ENCODE measurements around the gene KPNA5.
"Not testable (repeated sequence)": the region's sequence is repeated elsewhere in the genome, so short reads cannot be mapped to it uniquely, and the experiment has no call there.

The KPNA5 gene

DNA sequence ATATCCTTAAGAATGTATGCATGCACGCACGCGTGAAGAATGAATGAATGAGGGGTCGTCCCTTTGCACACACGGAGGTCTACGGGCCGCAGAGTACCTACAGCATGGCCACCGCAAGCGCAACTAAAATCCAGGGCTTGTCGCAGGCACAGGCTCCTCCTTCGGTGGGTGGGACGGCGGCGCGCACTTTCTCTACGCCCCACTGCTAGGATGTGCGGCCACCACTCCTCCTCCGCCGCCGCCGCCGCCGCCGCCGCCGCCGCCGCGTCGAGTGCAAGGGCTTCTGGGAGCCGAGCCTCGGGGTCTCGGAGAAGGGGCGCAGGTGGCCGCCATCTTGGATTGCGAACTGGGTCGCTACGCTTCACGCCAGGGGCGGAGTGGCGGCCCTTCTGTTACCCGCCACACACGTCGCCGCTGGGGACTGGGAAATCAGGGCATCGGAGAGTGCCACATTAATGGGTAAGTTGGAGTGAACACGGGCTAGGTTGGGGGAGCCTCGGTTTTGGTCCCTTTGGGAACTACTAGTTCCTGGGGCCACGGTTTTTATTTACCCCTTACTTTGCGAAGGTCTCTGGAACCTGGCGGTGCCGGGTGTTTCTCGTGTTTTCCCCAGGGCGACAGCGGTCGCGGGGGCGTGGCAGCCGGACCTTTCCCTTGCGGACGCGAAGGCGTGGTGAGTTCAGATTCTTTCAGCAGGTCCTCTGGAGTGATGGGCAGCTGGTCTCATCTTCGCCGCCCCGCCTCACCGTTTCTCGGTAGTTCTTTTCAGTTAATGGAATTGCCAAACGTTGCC, at the start of gene KPNA5:
Gene KPNA5, plus strand, starts transcription at position 332 of the 793 bp plus-strand sequence. Its CDS starts 124 bp downstream, at position 456.
- peak; percentile 91 for DNase-seq (ENCODE audit: low spot score)

DNA sequence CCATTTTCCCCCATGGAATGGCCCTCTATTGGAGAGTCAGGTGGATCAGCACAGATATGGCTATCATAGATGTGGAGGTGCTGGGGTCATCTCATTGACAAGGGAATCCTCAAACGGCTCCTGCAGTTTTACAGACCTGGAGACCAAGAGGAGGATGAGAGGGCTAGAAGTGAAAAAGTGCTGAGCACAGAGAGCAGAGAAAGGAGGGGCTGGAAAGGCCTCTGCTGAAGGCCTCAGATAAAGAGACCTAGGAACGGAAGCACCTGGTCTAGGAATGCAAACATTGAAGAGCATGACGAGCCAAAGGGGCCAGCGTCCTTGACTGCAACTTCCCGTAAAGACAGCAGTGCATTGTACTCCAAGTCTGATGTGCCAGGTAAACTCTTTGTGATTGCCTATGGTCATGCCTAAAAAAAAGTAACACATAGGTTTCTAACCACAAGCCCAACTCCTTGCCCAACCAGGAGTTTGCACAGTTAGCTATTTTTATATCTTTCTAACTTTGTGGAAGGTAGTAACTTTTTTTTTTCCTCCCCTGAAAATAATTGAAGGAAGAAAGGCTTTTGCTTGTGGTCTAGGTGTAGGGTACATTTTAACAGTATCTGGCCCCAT, 49.5 kb upstream of the KPNA5 start:
- DNase-seq (ENCODE audit: low spot score): no peak

DNA sequence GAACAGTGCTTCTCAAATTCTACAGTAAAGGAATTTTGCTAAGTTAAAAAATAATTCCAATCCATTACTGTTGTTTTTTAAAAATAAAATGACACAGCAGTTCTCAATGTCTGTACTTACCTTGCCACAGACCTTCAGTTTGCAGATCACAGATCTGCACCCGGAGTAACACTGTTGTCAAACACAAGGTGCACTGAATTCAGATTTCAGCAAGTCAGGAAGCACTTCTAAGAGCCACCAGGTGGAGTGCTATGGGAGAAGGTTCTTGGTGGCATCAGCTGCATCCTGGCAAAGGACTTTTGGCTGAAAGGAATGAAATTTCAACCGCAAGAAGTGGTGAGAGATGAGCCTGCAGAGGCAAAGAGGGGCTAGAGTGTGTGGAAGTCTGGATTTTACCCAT, 47.3 kb upstream of the KPNA5 start:
- DNase-seq (ENCODE audit: low spot score): no peak

DNA sequence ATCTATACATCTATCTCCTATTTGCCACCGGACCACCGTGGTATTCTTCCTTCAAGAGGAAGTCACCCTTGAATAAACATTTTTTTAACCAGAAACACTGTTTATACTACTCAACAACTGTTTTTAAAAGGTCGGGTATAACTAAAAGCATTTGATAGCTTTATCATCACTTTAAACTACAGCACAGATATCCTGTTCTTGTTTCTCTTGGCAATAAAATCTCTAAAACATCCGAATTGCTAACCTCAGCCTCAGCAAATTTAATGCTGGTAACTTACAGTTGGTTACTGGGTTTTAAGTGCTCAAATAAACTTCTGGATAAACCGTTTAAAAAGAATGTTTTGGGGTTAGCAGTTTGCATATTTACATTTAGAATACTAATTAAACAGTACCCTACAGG, 32.9 kb upstream of the KPNA5 start:
- DNase-seq (ENCODE audit: low spot score): no peak

DNA sequence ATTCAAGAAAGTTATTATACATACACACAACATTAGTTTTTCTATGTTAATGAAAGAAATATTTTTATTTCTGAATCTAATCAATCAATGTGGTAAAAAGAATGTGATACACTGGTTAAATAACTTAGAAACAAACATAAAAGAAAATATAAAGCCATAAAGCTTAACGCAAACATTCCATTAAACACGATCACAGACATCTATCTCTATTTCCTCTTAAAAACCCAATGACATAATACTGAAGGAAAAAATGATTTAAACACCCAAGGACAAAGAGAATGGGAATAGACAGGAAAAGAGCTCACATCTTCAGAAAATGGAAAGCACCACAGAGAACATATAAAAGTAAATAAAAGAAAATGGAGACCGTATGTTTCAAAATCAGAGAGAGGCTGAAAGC, 31.9 kb upstream of the KPNA5 start:
- no peak for DNase-seq (ENCODE audit: low spot score)

DNA sequence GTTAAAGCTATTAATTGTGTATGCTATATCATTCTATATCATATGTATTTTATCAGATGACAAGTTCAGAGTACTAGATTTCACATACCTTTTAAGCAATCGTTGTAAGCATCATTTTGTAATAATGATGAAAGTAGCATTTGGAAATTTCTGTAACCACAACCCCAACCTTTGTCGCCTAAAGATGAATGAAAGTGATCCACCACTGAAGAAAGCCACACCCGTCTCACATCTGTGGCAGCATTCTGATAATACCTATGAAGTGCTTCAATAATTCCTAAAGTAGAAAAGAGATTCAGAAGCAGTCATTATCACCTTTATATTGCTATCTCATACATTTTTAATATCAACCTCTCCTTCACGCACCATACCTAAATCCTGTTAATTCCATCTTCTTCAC, 29.1 kb upstream of the KPNA5 start:
- DNase-seq (ENCODE audit: low spot score): no peak

DNA sequence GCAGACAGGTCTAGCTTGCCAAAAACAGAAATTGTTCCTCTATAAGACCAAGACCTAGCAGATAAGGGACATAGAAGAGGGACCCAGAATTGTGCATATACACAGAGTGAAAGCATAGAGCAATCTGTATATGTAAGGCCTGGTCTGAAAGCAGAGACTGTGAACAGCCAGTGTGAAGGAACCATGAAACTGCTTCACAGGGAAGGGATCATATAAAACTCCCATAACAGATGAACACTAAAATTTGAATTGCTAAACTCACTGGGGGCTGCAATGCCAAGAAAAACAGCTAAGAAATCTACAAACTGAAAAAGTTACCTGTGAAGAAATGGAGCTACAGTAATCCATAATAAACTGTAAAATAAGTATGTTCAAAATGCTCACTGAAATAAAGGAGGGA, 19.4 kb upstream of the KPNA5 start:
- DNase-seq (ENCODE audit: low spot score): no peak

DNA sequence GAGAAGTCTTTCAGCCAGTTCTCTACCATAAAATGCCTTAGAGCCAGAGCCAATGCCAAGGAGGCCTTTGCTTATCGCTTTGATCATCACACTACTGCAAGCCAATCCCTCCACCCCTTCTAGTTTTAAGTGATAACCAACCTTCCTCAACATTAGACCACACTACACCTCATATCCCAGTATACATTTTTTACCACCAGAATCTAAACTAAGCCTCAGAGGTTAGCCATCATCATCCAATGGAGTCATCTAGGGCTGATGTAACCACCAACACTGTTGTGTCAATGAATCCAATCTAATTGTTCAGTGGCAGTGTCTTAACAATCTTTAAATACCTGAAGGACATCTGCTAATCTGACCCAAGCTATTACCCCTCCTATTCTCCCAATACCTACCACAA, 18.8 kb upstream of the KPNA5 start:
- no peak for DNase-seq (ENCODE audit: low spot score)

DNA sequence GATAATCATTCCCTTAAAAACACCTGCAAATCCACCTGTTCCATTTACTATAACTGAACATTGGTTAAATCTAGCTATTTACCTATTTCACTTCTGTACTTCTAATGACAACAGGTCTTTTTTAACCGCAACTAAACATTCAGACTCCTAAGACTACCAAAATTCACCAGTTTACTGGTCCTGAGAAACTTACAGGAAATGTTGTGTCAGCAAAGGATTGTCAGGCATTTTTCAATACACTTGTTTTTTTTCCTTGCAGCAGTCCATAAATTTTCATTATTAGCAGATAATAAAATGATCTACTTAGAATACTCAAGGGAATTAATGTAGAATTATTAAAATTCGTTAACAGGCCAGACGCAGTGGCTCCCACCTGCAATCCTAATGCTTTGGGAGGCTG, 17.7 kb upstream of the KPNA5 start:
- no peak for DNase-seq (ENCODE audit: low spot score)

DNA sequence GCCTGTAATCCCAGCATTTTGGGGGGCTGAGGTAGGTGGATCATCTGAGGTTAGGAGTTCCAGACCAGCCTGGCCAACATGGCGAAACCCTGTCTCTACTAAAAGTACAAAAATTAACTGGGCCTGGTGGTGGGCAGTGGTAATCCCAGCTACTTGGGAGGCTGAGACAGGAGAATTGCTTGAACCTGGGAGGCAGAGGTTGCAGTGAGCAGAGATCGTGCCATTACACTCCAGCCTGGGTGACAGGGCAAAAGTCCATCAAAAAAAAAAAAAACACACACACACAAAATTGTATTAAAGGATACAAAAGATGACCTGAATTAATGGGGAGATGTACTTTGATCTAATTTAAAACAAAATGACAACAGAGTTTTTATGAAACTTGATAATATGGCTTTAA, 16.8 kb upstream of the KPNA5 start:
- DNase-seq (ENCODE audit: low spot score): not testable (repeated sequence)

DNA sequence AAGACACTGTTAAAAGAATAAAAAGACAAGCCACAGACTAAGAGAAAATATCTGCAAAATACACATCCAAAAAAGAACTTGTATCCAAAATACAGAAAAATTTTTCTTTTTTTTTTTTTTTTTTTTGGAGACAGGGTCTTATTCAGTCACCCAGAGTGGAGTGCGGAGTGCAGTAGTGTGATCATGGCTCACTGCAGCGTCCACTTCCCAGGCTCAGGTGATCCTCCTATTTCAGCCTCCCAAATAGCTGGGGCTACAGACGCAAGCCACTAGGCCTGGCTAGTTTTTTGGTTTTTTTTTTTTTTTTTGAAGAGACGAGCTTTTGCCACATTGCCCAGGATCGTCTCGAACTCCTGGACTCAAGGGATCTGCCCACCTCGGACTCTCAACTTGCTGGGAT, 15.5 kb upstream of the KPNA5 start:
- no peak for DNase-seq (ENCODE audit: low spot score)

DNA sequence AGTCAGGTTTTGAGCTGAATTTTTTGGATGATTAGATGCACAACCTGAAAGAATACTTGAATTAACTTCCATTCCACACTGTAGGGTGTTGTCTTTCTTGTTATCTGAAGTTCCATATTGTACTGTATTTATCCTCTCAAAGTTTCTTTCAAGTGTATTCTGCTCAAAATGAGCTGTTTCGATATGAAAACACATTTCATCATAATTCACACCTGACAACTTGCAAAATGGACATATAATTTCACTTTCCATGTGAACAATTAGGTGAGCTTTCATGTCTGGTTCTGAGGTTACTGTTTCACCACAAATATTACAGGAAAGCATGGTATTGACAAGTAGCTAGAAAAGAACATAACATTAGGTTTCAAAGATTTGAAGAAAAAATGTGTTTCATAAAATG, 14.1 kb upstream of the KPNA5 start:
- DNase-seq (ENCODE audit: low spot score): no peak

DNA sequence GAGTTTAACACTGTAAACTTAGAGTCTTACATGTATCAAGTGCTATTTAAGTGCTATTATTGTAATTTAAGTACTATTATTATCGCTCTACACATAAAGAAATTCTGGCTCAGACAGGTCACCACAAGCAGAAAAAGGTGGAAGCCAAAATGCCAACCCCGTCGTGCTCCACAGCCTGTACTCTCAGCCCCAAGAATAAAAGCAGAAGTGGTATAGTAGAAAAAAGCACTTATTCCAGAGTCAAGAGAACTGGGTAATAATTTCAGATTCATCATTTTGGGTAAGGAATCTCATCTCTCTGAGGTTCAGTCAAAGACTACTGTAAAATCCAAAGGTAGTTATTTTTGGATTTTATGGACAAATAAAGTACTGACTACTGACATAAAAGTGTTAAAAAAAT, 13.4 kb upstream of the KPNA5 start:
- no peak for DNase-seq (ENCODE audit: low spot score)

DNA sequence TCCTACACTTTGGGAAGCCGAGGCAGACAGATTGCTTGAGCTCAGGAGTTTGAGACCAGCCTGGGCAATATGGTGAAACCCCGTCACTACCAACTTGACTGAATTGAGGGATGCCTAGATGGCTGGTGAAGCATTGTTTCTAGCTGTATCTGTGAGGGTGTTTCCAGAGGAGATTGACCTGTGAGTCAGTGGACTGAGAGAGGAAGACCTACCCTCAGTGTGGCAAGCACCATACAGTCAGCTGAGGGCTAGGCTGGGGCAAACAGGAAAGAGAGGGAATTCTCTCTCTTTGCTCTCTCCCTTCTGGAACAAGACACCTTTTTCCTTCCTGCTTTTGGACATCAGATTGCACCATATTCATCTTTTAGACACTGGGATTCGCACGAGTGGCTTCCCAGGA, 8.7 kb upstream of the KPNA5 start:
- no peak for DNase-seq (ENCODE audit: low spot score)

DNA sequence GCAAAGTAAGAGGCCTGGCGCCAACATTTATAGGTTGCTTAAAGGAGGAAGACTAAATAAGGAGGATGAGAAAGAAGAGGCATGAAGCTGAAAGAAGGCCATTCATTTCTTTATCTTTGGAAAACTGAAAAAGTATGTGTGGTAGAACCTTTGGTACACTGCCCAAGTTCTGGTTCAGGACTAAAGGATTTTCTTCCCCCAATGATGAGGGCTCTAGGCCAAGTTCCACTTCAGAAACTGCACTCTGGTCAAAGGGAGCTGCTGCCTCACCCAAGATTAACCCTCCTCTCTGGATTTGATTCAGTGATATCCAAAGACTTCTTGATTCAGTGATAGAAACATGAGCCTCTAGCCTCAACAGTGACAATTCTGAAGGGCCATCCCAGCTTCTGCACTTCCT, 5.0 kb upstream of the KPNA5 start:
- DNase-seq (ENCODE audit: low spot score): no peak

DNA sequence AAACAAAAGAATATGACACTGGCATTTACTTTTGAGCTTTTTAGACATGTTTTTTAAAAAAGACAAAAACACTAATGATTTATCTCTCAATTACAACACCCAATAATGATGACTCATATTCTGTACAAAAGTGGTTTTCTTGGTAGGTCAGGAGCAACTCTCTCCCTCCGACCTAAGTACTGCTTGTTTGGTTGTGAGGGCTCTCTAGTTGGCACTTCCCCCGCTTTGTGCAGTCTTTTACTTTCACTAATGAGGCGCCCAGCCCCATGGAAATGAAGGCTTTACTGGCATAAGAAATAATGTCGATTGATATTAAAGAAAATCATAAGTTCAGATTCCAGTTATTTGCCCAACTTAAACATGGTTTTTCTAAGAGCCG, 1.3 kb downstream of the KPNA5 start:
- peak; percentile 70 for DNase-seq (ENCODE audit: low spot score)

DNA sequence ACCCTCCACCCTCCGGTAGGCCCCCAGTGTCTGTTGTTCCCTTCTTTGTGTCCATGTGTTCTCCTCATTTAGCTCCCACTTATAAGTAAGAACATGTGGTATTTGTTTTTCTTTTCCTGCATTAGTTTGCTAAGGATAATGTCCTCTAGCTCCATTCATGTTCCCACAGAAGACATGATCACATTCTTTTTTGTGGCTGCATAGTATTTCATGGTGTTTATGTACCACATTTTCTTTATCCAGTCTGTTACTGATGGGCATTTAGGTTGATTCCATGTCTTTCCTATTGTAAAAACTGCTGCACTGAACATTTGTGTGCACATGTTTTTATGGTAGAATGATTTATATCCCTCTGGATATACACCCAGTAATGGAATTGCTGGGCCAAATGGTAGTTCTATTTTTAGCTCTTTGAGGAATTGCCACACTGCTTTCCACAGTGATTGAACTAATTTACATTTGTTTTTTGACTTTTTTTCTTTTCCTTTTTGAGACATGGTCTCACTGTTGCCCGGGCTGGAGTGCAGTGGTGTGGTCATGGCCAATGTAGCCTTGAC, 4.5 kb downstream of the KPNA5 start:
- no peak for DNase-seq (ENCODE audit: low spot score)

DNA sequence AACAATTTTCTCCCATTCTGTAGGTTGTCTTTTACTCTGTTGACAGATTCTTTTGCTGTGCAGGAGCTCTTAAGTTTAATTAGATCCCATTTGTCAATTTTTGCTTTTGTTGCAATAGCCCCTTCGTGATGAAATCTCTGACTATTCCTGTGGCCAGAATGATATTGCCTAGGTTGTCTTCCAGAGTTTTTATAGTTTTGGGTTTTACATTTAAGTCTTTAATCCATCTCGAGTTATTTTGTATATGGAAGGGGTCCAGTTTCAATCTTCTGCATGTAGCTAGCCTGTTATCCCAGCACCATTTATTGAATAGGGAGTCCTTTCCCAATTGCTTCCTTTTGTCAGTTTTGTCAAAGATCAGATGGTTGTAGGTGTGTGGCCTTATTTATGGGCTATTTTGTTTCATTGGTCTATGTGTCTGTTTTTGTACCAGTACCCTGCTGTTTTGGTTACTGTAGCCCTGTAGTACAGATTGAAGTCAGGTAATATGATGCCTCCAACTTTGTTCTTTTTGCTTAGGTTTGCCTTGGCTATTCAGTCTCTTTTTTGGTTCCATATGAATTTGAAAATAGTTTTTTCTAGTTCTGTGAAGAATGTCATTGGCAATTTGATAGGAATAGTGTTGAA, 5.6 kb downstream of the KPNA5 start:
- not testable (repeated sequence) for DNase-seq (ENCODE audit: low spot score)

DNA sequence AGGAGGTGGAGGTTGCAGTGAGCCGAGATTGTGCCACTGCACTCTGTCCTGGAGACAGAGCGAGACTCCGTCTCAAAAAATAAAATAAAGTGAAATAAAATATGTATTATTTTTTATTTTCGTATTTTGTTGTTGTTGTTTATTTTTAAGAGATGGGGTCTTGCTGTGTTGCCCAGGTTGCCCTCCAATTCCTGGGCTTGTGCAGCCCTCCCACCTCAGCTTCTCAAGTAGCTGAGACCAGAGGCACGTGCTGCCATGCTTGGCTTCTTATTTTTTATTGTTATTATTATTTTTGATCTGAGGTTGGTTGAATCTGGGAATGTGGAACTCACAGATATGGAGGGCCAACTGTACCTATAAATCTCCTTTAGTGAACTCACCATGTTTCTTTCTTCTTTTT, 10.1 kb downstream of the KPNA5 start:
- no peak for DNase-seq (ENCODE audit: low spot score)

DNA sequence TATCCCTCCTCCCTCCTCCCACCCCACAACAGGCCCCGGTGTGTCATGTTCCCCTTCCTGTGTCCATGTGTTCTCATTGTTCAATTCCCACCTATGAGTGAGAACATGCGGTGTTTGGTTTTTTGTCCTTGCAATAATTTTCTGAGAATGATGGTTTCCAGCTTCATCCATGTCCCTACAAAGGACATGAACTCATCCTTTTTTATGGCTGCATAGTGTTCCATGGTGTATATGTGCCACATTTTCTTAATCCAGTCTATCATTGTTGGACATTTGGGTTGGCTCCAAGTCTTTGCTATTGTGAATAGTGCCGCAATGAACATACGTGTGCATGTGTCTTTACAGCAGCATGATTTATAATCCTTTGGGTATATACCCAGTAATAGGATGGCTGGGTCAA, 11.9 kb downstream of the KPNA5 start:
- not testable (repeated sequence) for DNase-seq (ENCODE audit: low spot score)

DNA sequence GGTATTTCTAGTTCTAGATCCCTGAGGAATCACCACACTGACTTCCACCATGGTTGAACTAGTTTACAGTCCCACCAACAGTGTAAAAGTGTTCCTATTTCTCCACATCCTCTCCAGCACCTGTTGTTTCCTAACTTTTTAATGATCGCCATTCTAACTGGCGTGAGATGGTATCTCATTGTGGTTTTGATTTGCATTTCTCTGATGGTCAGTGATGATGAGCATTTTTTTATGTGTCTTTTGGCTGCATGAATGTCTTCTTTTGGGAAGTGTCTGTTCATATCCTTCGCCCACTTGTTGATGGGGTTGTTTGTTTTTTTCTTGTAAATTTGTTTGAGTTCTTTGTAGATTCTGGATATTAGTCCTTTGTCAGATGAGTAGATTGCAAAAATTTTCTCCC, 12.3 kb downstream of the KPNA5 start:
- not testable (repeated sequence) for DNase-seq (ENCODE audit: low spot score)

DNA sequence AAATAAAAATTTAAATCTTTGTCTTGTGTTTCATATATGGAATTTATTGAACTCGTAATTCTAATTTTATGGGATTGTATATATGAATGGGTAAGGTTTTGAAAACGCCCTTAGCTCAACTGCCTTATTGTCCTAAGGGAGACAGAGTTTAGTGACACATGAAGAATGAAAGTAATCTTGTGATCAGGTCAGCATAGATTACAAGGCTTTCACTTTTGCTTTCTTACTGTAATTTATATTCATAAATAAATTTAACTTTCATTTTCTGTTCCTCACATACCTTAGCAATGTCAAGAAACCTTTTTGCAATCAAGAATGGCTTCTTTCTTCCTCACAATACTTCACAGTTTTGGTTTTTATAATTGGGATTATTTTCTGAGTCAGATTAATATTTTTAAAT, 14.4 kb downstream of the KPNA5 start:
- DNase-seq (ENCODE audit: low spot score): peak; percentile 27

DNA sequence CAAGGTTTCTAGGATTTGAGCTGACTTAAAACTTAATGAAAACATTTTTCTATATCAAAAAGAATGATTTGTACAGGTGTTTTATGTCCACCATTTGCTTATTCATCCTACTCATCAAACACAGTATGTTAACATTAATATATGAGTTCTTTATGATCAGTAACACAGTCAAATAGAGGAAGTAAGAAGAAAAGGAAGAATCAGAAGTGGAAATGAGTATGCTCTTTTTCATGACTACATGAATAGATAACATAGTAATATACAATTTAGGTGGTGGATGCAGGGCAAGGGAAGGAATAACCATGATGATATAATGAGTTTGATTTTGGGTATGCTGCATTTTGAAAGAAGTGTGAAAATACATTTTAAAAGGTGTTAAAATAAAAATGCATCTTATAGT, 16.5 kb downstream of the KPNA5 start:
- no peak for DNase-seq (ENCODE audit: low spot score)
